ENCODE measurements around the gene HES4.

The HES4 gene

DNA sequence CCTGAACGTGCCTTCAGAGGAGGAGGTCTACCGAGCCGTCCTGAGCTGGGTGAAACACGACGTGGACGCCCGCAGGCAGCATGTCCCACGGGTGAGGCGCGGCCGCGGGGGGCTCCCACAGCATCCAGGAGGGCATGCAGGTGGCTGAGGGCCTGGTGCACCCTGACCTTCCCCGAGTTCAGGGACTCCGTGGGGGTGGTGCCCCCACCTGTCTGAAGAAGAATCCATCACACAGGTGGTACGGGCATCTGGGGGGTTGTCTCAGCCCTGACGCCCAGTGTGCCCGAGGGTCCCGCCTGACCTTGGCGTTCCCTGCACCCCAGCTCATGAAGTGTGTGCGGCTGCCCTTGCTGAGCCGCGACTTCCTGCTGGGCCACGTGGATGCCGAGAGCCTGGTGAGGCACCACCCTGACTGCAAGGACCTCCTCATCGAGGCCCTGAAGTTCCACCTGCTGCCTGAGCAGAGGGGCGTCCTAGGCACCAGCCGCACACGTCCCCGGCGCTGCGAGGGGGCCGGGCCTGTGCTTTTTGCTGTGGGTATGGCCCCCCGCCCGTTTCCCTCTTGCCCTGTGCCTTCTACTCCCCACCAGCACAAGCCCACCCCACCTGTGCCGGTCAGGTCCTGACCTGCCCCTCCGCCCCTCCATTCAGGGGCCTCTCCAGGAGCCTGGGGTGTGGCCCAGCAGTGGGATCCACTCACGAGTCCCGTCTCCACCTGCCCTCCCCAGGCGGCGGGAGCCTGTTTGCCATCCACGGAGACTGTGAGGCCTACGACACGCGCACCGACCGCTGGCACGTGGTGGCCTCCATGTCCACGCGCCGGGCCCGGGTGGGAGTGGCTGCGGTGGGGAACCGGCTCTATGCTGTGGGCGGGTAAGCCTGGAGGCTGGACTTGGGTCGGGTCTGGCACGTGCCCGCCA, 37.3 kb downstream of the HES4 start:
- Histone ChIP-seq H3K9me3 (ENCODE audit: control insufficient read depth, low read length) (no peaks in the 10 kb centered on the region), H3K4me1 (ENCODE audit: control insufficient read depth, insufficient read depth, low read length, poor library complexity, severe bottlenecking) (peaks cover 17% of the 10 kb centered on the region), H3K36me3 (ENCODE audit: control insufficient read depth, insufficient read depth, low read length) (peaks cover 33% of the 10 kb centered on the region), H3K4me3 (ENCODE audit: extremely low read depth, insufficient read depth, low read length, poor library complexity, severe bottlenecking) (no peak overlapping the region), H3K27ac (ENCODE audit: low read depth, low read length, severe bottlenecking) (no peak overlapping the region)
- 97 to 98% methylated on average over 40 to 55 of the region's 57 CpGs for WGBS, 2 experiments (ENCODE audit: insufficient coverage in 2 of 2)

- peaks cover 16% of the 10 kb centered on the region for H3K4me1 ChIP-seq (ENCODE audit: control insufficient read depth, insufficient read depth, low read length, poor library complexity, severe bottlenecking)
- no peaks in the 10 kb centered on the region for H3K9me3 ChIP-seq (ENCODE audit: control insufficient read depth, low read length)
- peak overlapping the region; percentile 61 for H3K4me3 ChIP-seq (ENCODE audit: extremely low read depth, insufficient read depth, low read length, poor library complexity, severe bottlenecking)
- peaks cover 47% of the 10 kb centered on the region for H3K36me3 ChIP-seq (ENCODE audit: control insufficient read depth, insufficient read depth, low read length)
- WGBS, 2 experiments (ENCODE audit: insufficient coverage in 2 of 2), result 38 to 52% methylated on average over 38 to 50 of the region's 56 CpGs
- H3K27ac ChIP-seq (ENCODE audit: low read depth, low read length, severe bottlenecking), result no peak overlapping the region
Observed at GRCh38 chr1:961132-961669, 38.7 kb downstream of the HES4 start.

GRCh38 chr1:960363-961131, 39.4 kb downstream of the HES4 start, which contains the start of gene KLHL17:
KLHL17 (plus strand) TSS chr1:960584; CDS start chr1:960694, 110 bp downstream.
- no peak within 1 kb of the TSS for H3K27ac ChIP-seq (ENCODE audit: low read depth, low read length, severe bottlenecking)
- 0 to 1% methylated on average over 81 to 88 of the region's 109 CpGs for WGBS, 2 experiments (ENCODE audit: insufficient coverage in 2 of 2)
- H3K4me3 ChIP-seq (ENCODE audit: extremely low read depth, insufficient read depth, low read length, poor library complexity, severe bottlenecking), result peak within 1 kb of the TSS; percentile 61
- H3K9me3 ChIP-seq (ENCODE audit: control insufficient read depth, low read length), result no peaks in the 10 kb centered on the region
- peaks cover 9% of the 10 kb centered on the region for H3K4me1 ChIP-seq (ENCODE audit: control insufficient read depth, insufficient read depth, low read length, poor library complexity, severe bottlenecking)
- peaks cover 53% of the 10 kb centered on the region for H3K36me3 ChIP-seq (ENCODE audit: control insufficient read depth, insufficient read depth, low read length)

- 44 to 59% methylated on average over 20 to 47 of the region's 57 CpGs for WGBS, 2 experiments (ENCODE audit: insufficient coverage in 2 of 2)
- H3K4me3 ChIP-seq (ENCODE audit: extremely low read depth, insufficient read depth, low read length, poor library complexity, severe bottlenecking), result peak overlapping the region; percentile 61
- no peak overlapping the region for H3K27ac ChIP-seq (ENCODE audit: low read depth, low read length, severe bottlenecking)
Observed at GRCh38 chr1:959731-960362, 40.0 kb downstream of the HES4 start.

DNA sequence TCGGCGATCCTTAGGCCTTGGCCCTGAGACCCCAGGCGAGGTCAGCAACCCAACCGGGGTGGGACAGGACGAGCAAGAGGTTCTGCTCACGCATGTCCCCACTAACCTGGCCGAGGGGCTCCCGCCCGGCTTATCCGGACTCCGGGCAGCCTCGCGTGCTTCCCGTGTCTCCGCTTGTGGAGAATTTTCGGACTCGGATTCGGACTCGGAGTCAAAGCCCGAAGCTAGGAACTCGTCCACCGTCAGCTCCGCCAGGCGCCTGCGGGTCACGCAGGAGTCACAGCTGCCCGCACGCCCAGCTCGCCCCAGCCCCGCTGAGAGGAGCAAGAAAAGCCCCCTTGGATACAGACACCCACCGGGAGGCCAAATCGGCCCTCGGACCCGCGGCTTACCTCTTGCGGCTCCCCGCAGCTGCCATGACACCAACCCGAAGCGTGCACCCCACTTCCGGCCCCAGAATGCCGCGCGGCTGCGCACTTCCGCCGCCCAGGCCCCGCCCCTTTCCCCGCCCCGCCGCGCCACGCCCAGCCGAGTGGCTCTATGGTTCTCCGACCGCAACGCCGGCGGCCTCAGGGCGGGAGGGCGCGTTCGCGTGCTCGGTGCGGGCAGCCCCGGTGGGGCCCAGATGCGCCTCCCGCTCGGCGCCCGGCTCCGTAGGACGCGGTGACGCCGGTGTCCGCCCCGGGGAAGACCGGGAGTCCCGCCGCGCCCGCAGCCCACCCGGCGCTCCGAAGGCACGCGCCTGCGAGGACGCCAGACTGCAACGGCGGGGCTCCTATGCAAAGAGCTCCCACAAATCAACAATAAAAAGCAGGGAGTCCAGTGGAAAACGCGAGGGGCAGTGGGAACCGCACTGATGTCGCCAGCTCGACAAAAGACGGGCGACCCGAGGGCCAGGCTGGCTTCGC, 40.8 kb downstream of the HES4 start, which contains the start of gene NOC2L:
TSS of gene NOC2L (minus strand) at position 434 of the 908 bp plus-strand sequence. CDS start at position 418, 16 bp downstream.
- Histone ChIP-seq H3K4me3 (ENCODE audit: extremely low read depth, insufficient read depth, low read length, poor library complexity, severe bottlenecking) (peak within 1 kb of the TSS; percentile 94), H3K9me3 (ENCODE audit: control insufficient read depth, low read length) (no peaks in the 10 kb centered on the region), H3K27ac (ENCODE audit: low read depth, low read length, severe bottlenecking) (no peak within 1 kb of the TSS), H3K4me1 (ENCODE audit: control insufficient read depth, insufficient read depth, low read length, poor library complexity, severe bottlenecking) (peaks cover 8% of the 10 kb centered on the region), H3K36me3 (ENCODE audit: control insufficient read depth, insufficient read depth, low read length) (peaks cover 55% of the 10 kb centered on the region)
- WGBS, 2 experiments (ENCODE audit: insufficient coverage in 2 of 2), result 3 to 7% methylated on average over 73 to 95 of the region's 101 CpGs

More at GRCh38 chr1:959731-960362, 40.0 kb downstream of the HES4 start:
- peaks cover 52% of the 10 kb centered on the region for H3K36me3 ChIP-seq (ENCODE audit: control insufficient read depth, insufficient read depth, low read length)
- no peaks in the 10 kb centered on the region for H3K9me3 ChIP-seq (ENCODE audit: control insufficient read depth, low read length)
- peaks cover 8% of the 10 kb centered on the region for H3K4me1 ChIP-seq (ENCODE audit: control insufficient read depth, insufficient read depth, low read length, poor library complexity, severe bottlenecking)

GRCh38 chr1:956636-957035, 43.3 kb downstream of the HES4 start:
- Histone ChIP-seq H3K36me3 (ENCODE audit: control insufficient read depth, insufficient read depth, low read length) (peaks cover 59% of the 10 kb centered on the region), H3K9me3 (ENCODE audit: control insufficient read depth, low read length) (no peaks in the 10 kb centered on the region), H3K4me3 (ENCODE audit: extremely low read depth, insufficient read depth, low read length, poor library complexity, severe bottlenecking) (no peak overlapping the region), H3K27ac (ENCODE audit: low read depth, low read length, severe bottlenecking) (no peak overlapping the region), H3K4me1 (ENCODE audit: control insufficient read depth, insufficient read depth, low read length, poor library complexity, severe bottlenecking) (peaks cover 8% of the 10 kb centered on the region)
- WGBS, 2 experiments (ENCODE audit: insufficient coverage in 2 of 2), result 97 to 98% methylated on average over 6 to 9 of the region's 11 CpGs

- Histone ChIP-seq H3K27ac (ENCODE audit: low read depth, low read length, severe bottlenecking) (no peak overlapping the region), H3K4me1 (ENCODE audit: control insufficient read depth, insufficient read depth, low read length, poor library complexity, severe bottlenecking) (peaks cover 8% of the 10 kb centered on the region), H3K4me3 (ENCODE audit: extremely low read depth, insufficient read depth, low read length, poor library complexity, severe bottlenecking) (no peak overlapping the region), H3K9me3 (ENCODE audit: control insufficient read depth, low read length) (no peaks in the 10 kb centered on the region), H3K36me3 (ENCODE audit: control insufficient read depth, insufficient read depth, low read length) (peaks cover 70% of the 10 kb centered on the region)
- WGBS, 2 experiments (ENCODE audit: insufficient coverage in 2 of 2), result 95 to 100% methylated on average over 6 of the region's 6 CpGs
Observed at GRCh38 chr1:955474-955873, 44.4 kb downstream of the HES4 start.

DNA sequence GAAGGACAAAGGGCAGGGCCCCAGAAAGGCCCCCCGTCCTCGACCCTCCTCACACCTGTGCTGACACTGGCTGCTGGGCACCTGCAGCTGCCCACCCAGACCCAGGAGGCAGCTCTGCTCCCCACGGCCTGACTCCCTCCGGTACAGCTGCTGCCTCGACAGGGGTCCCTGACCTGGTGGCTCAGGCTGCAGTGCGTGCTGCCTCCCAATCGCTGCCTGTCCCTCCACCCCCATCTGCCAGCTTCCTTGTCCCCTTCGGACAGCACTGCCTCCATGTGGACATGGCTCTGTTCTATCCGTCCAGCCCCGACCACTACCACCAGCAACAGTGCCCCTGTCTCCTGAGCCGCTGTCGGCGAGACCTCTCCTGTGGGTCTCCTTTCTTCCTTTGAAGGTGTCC, 45.0 kb downstream of the HES4 start:
- no peak overlapping the region for H3K27ac ChIP-seq (ENCODE audit: low read depth, low read length, severe bottlenecking)
- H3K36me3 ChIP-seq (ENCODE audit: control insufficient read depth, insufficient read depth, low read length), result peaks cover 75% of the 10 kb centered on the region
- WGBS, 2 experiments (ENCODE audit: insufficient coverage in 2 of 2), result 96 to 98% methylated on average over 9 to 13 of the region's 13 CpGs
- no peak overlapping the region for H3K4me3 ChIP-seq (ENCODE audit: extremely low read depth, insufficient read depth, low read length, poor library complexity, severe bottlenecking)
- peaks cover 8% of the 10 kb centered on the region for H3K4me1 ChIP-seq (ENCODE audit: control insufficient read depth, insufficient read depth, low read length, poor library complexity, severe bottlenecking)
- no peaks in the 10 kb centered on the region for H3K9me3 ChIP-seq (ENCODE audit: control insufficient read depth, low read length)

- Histone ChIP-seq H3K9me3 (ENCODE audit: control insufficient read depth, low read length) (no peaks in the 10 kb centered on the region), H3K36me3 (ENCODE audit: control insufficient read depth, insufficient read depth, low read length) (peaks cover 87% of the 10 kb centered on the region), H3K27ac (ENCODE audit: low read depth, low read length, severe bottlenecking) (no peak overlapping the region), H3K4me3 (ENCODE audit: extremely low read depth, insufficient read depth, low read length, poor library complexity, severe bottlenecking) (no peak overlapping the region), H3K4me1 (ENCODE audit: control insufficient read depth, insufficient read depth, low read length, poor library complexity, severe bottlenecking) (peaks cover 8% of the 10 kb centered on the region)
- WGBS, 2 experiments (ENCODE audit: insufficient coverage in 2 of 2), result 94 to 95% methylated on average over 24 to 31 of the region's 32 CpGs
Observed at GRCh38 chr1:953524-954320, 46.2 kb downstream of the HES4 start.
